Stimulated activated CD4-positive, alpha-beta T cell treated with anti-CD3 and anti-CD28 coated beads, Interleukin-4, amount 100 ng/mL, for 48 hours (primary cell): ENCODE results near the gene RYR3.

Source experiments
- DNase-seq, 2 donors: peaks; one replicate each; pipeline ENCODE4 v3.0.0-alpha.2; 2020; ENCODE audit warnings: low read depth in 2 of 2

RYR3 gene

DNA sequence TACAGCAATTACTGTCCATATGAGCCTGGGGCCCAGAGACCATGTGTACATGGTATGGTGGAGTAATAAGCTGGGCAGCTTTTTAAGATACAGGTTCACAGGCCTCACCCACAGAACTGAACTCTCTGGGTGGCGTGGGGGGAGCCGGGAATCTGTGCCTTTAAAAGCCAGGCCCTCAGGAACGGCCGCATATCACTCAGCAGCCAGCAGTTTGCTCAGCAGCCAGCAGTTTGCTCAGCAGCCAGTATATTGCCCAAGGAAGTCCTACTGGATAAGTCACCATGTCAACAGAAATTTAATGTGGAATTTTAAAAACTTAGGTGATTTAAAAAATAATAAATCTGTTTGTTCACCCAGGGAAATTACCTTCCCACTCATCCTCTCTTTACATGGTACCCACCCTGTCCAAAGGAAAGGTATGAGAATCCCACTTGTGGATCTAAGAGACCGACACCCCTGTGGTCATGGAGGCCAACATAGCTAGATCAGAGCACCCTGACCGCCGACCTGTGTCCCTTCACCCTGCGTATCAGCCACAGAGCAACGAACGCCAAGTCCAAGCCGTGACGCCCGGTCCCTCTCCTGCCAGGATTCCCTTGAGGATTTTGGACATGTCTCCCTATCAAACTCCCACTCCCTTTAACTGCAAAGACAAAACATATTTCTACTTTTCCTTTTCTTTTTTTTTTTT, 561.8 kb downstream of the RYR3 start:
- no peak for DNase-seq

DNA sequence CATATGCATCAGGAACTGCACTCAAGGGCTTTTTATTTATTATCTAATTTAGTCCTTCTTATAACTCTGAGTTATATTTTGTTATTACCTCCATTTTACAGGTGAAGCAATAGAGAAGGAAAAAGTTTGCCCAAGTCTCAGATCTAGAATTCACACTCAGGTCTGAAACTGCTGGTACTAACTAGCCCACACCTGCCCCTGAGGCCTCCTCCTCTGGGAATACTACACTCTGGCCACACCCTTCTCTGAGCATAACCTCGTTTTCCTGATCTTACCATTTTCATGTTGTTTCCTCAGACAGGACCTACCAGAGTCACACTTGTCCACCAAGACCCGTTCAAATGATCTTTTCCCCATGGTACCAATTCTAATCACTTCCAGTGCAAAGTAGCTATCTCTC, 563.4 kb downstream of the RYR3 start:
- no peak for DNase-seq

DNA sequence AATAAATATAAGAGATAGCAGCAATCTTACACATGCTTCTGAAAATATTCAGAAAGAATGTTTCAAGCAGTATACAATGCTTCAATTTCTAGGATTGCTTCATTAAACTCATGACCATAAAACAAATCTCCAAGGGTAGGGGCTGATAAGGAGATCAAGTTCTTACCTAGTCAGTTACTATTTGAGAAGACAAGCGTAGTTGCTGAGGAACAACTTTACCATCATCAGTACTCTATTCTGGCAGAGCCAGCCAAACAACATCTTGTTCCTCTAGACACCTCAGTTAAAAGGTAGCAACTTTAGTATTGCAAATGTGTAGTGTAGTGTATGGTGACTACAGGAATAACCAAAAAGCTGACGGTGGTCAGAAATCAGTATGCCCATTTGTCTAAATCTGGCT, 572.2 kb downstream of the RYR3 start:
- no peak for DNase-seq

DNA sequence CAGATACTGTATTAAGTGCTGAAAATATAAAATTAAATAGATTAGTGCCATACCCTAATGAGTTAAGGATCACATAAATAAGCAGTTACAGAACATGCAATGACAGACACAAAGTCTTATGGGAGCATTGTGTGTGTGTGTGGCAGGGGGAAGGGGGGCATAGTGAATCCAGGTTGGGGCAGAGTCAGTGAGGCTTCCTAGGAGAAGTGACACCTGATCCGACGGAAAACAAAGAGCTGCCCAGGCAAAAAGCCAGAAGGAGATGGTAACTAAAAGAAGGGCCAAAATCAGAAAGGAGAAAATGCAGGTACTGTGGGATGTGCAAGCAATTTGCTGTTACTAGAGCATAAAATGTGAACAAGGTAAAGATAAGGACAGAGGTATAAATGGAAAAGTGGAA, 577.4 kb downstream of the RYR3 start:
- DNase-seq, result no peak

DNA sequence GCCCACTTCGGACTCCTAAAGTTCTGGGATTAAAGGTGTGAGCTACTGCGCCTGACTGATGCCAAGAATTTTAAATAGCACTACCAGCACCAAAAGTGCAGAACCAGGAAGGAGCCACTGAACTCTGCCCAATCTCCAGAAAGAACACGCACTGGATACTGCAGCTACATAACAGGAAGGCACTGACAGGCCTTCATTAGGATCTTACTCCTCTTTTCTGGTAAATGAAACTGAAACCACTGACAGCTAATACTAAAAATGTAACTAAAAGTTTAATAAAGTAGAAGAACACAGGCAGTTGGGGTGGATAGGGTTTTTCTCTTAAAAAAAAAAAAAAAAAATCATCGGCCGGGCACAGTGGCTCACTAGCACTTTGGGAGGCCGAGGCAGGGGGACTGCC, 583.4 kb downstream of the RYR3 start:
- no peak for DNase-seq

DNA sequence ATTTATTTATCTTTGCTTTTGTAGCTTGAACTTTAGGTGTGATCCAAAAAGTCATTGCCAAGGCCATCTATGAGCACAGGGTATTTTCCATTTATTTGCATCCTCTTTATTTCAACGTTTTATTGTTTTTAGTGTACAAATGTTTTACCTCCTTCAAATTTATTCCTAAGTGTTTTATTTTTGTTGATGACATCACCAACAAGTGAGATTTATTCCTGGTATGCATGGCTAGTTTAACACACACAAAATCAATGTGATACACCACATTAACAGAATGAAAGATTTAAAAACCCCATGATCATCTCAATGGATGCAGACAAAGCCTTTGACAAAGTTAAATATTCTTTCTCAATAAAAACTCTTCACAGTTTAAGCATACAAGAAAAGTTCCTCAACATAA, 591.3 kb downstream of the RYR3 start:
- DNase-seq, result no peak

DNA sequence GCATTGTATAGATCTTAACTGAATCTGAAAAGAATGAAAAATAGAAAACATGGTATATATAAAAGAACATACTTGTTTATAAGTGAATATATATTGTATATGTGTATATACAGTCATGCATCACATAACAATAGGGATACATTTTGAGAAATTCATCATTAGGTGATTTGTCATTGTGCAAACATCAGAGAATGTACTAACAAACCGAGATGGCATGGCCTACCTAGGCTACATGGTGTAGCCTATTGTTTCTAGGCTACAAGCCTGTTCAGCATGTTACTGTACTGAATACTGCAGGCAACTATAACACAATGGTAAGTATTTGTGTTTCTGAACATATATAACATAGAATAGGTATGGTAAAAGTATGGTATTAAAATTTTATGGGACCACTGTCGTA, 592.9 kb downstream of the RYR3 start:
- DNase-seq, result no peak

DNA sequence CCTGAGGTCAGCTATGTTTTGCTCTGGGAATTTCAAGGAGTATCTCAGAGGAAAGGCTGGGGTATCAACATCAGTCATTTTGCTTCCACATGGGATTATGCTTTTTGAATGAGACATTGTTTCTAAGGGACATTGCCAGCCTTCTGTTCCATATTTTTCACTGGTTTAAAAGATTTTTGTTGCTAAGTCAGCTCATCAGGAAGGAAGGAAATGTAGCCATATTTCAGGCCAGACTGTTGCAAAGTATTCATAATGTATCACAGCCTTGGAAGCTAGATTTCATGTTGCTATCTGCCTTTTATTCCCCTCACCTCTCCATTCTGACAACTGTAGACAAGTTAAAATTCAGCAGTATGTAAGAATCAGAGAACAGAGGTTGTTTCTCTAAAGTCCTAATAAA, 596.6 kb downstream of the RYR3 start:
- DNase-seq, result no peak

DNA sequence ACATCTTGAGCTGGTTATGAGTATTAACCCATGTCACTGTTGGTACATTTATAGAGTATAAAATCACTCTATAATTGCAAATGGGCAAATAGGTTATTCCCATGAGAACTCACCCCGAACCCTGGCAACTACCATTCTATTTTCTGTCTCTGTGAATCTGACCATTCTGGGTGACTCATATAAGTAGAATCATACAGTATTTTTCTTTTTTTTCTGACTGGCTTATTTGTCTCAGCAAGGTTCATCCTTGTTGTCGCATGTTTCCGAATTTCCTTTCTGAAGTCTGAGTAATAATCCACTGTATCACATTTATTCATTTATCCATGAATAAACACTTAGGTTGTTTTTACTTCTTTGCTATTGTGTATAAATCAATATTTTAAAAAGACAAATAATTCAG, 597.6 kb downstream of the RYR3 start:
- DNase-seq, result no peak

DNA sequence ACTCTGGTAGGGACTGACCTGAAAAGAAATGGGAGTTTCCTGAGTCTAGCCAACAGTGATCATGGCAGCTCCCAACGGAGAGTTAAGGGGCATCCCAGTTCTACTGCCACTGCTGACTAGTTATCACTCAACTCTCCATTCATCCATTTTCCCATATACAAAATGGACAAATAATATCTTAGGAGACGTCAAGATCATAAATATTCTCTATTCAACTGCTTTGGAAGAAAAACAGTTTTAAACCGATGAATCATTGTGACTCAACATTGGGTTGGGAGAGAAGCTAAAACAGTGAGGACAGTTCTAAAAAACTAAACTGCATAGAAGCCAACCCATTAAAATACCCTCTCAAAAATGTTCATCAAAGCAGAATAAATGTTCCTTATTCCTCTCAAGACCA, 600.0 kb downstream of the RYR3 start:
- DNase-seq, result no peak

DNA sequence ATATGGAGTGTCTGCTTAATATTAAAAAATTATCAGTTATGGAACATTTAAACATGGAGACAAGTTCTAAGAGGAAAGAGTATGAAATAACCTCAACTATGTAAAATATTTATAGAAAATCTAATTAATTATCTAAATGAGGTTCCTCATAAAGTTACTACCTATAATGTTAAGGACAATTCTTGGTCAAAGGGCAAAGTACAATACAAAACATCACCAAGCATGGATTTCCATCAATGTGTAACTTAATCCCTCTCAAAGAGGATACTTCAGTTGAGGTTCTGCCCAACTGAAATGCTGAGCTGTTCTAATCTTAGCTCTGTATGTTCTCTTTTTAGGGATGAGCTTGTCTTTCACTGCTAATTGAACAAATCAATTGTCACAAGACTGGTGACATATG, 601.6 kb downstream of the RYR3 start:
- DNase-seq, result no peak

DNA sequence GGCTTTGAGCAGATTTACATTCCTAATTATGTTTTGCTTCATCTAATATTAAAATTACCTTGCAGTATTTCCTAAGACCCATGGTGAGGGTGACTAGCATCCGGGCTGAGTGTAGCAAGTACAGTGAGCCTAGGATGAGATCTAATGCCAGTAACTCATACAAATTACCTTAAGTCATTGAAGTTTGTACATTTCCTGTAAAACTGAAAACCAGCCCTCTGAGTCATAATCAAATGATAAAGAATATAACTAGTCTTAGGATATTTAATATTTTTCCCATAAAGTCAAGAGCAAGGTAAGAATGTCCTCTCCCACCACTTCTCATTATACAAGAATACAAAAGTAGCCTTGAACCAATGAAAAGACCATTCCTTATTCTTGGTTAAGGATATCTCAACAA, 602.7 kb downstream of the RYR3 start:
- DNase-seq, result no peak
